ENCODE measurements around the gene UGP2. TPM values are rescaled to one million over a fixed set of nuclear protein-coding genes. Genes with fewer than 3 reads are reported as not detected.

UGP2 gene
- 848 and 883 TPM in 2 replicates for total RNA-seq (2021)
- long read RNA-seq, transcript UGP2-202 (10 exons, 2,136 nt): minor isoform, 676 of 5,122 reads
- long read RNA-seq, transcript UGP2-201 (10 exons, 2,338 nt): major isoform, 3,863 of 5,122 reads
- long read RNA-seq, transcript UGP2-207 (11 exons, 2,057 nt): minor isoform, 33 of 5,122 reads
- long read RNA-seq, transcript UGP2-203 (10 exons, 1,955 nt): minor isoform, 15 of 5,122 reads
- long read RNA-seq, partial matches to known transcripts: 94 of 5,122 reads
- long read RNA-seq, other reads (novel, unspliced or antisense): 439 of 5,122 reads

DNA sequence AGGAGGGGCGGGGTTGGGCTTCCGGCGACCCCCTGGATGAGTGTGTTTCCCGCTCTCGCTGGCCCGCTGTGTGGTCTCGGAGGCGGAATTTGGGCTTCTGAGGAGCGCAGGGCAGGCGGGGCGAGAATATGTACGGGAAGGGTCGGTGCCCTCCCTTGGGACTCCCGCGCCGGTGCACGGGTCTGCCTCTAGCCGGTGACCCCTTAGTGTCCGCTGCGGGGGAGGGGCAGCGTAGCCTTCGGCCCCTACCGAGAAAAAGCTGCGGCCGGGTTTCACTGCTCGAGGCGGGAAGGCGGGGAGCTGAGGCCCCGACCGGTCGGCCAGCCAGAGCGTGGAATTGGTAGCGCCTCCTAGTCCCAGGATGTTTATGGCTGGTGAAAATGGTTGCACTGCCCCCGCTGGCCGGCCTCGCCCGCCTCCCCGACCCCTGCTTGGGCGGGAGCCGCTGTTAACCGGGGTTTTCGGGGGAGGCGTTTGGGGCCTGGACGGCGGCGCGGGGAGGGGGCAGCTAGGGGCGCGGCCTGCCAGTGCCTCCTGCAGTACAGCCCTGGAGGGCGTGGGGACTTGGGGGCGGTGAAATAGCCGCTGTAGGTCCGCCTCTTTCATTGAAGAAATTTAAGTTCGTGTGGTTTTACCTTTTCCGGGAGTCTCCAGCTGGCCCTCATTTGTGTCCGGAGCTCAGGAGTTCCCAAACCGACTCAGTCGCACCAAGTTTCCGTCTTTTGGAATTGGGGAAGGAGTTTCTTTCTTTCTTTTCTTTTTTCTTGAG is at the start of gene UGP2:
UGP2 (plus strand) TSS at position 643 of the 769 bp plus-strand sequence. CDS start 290 bp downstream, outside the sequence.
- H3K18ac ChIP-seq (ENCODE audit: insufficient read length, low read depth, low read length): peak within 1 kb of the TSS; percentile 73
- H3K27me3 ChIP-seq (ENCODE audit: insufficient read depth, low read length): no peaks in the 10 kb centered on the region
- no peak within 1 kb of the TSS for H4K91ac ChIP-seq (ENCODE audit: insufficient read length, low read depth, low read length)
- no peaks in the 10 kb centered on the region for H3K79me1 ChIP-seq (ENCODE audit: insufficient read depth, low read depth, low read length, poor library complexity, severe bottlenecking)
- H3K27ac Mint-ChIP-seq: peak within 1 kb of the TSS; percentile 99 to 100 (median 99)
- H2BK15ac ChIP-seq (ENCODE audit: low read depth, low read length): peak within 1 kb of the TSS; percentile 31; the same call in 1 of the 2 replicates
- no peak within 1 kb of the TSS for H4K8ac ChIP-seq (replicated peaks; ENCODE audit: insufficient read length, low read depth, low read length)
- peak within 1 kb of the TSS; percentile 55; the same call in 1 of the 2 replicates for H3K14ac ChIP-seq (ENCODE audit: insufficient read depth, low read length)
- H3K4me1 Mint-ChIP-seq: peaks cover 41 to 48% of the 10 kb centered on the region in 2 experiments
- no peak within 1 kb of the TSS for H3K4ac ChIP-seq (ENCODE audit: low read depth, low read length)
- TF ChIP-seq, protein P1, sequence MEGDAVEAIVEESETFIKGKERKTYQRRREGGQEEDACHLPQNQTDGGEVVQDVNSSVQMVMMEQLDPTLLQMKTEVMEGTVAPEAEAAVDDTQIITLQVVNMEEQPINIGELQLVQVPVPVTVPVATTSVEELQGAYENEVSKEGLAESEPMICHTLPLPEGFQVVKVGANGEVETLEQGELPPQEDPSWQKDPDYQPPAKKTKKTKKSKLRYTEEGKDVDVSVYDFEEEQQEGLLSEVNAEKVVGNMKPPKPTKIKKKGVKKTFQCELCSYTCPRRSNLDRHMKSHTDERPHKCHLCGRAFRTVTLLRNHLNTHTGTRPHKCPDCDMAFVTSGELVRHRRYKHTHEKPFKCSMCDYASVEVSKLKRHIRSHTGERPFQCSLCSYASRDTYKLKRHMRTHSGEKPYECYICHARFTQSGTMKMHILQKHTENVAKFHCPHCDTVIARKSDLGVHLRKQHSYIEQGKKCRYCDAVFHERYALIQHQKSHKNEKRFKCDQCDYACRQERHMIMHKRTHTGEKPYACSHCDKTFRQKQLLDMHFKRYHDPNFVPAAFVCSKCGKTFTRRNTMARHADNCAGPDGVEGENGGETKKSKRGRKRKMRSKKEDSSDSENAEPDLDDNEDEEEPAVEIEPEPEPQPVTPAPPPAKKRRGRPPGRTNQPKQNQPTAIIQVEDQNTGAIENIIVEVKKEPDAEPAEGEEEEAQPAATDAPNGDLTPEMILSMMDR (conservative IDR thresholded peaks at IDR 0.05): peak; percentile 36; the same call in 2 of the 3 replicates
- peak within 1 kb of the TSS; percentile 98 for H3K9ac ChIP-seq (ENCODE audit: extremely low read depth, insufficient read length, low read length)
- H3K23ac ChIP-seq (ENCODE audit: insufficient read length, low read depth, low read length): no peak within 1 kb of the TSS
- DNase-seq: peak; percentile 95
- H2AK5ac ChIP-seq (ENCODE audit: insufficient read length, low read length): no peak within 1 kb of the TSS
- peaks cover 2% of the 10 kb centered on the region in 2 experiments; a peak in 2 of 5 replicates for H3K9me3 Mint-ChIP-seq
- peaks cover 33 to 48% (median 43%) of the 10 kb centered on the region in 3 experiments for H3K36me3 Mint-ChIP-seq (ENCODE audit: insufficient read depth in 1 of 3, low read depth in 3 of 3)
- WGBS (ENCODE audit: extremely low coverage, insufficient read length, low lambda C conversion rate): no CpG with 5 or more reads among the region's 59 CpGs
- H2AFZ ChIP-seq (ENCODE audit: low read length): no peak within 1 kb of the TSS
- H3K4me2 ChIP-seq (ENCODE audit: insufficient read depth, insufficient read length, low read length): peak within 1 kb of the TSS; percentile 99
- H3K9me3 ChIP-seq (ENCODE audit: control insufficient read depth, low read depth, low read length): no peaks in the 10 kb centered on the region
- H3K4me1 ChIP-seq (ENCODE audit: insufficient read depth, low read length): no peaks in the 10 kb centered on the region
- H3K27ac ChIP-seq (ENCODE audit: insufficient read length, low read depth, low read length): peak within 1 kb of the TSS; percentile 72
- no peak within 1 kb of the TSS for H2BK5ac ChIP-seq (ENCODE audit: insufficient read length, low read length)
- peak within 1 kb of the TSS; percentile 99 to 100 for H3K4me3 Mint-ChIP-seq
- H3K27me3 Mint-ChIP-seq (ENCODE audit: low read depth): no peaks in the 10 kb centered on the region
- H2BK12ac ChIP-seq (ENCODE audit: insufficient read length, low read depth, low read length): no peak within 1 kb of the TSS
- no peaks in the 10 kb centered on the region for H4K20me1 ChIP-seq (ENCODE audit: control insufficient read depth, insufficient read depth, insufficient read length)
- H2BK20ac ChIP-seq (ENCODE audit: low read depth, low read length, poor library complexity, severe bottlenecking): no peak within 1 kb of the TSS
- no peak within 1 kb of the TSS for H3T11ph ChIP-seq (ENCODE audit: low read length)
- H2BK120ac ChIP-seq (ENCODE audit: low read depth, low read length, poor library complexity, severe bottlenecking): no peak within 1 kb of the TSS
- H3K56ac ChIP-seq (ENCODE audit: insufficient read length, low read depth, low read length): no peak within 1 kb of the TSS
- H3K79me2 ChIP-seq (ENCODE audit: insufficient read depth, low read length): peaks cover 44% of the 10 kb centered on the region
- H4K5ac ChIP-seq (ENCODE audit: insufficient read length, low read depth, low read length): no peak within 1 kb of the TSS
- peaks cover 12% of the 10 kb centered on the region for H3K23me2 ChIP-seq (ENCODE audit: insufficient read length, low read depth, low read length, poor library complexity, severe bottlenecking)

All from H9 (cell line).